AG09309 (cell line): ENCODE measurements around the gene CDK6.

Source experiments
- DNase-seq: peaks from one replicate; pipeline ENCODE4 v3.0.0-alpha.2; 2010; ENCODE audit warnings: low read depth
- H3K4me3 ChIP-seq: 2 replicates; pipeline ENCODE4 v1.5.1; 2011; ENCODE audit warnings: mild to moderate bottlenecking, low read depth, low read length, moderate library complexity; ENCODE audit not compliant: control insufficient read depth
- TF ChIP-seq, protein P1 (sequence below): IDR thresholded peaks from 2 replicates; pipeline ENCODE4 v1.5.1; 2011; ENCODE audit warnings: mild to moderate bottlenecking, low read depth, low read length, inconsistent platforms; ENCODE audit not compliant: insufficient read depth, control insufficient read depth; ENCODE audit errors: missing control alignments

CDK6 gene

DNA sequence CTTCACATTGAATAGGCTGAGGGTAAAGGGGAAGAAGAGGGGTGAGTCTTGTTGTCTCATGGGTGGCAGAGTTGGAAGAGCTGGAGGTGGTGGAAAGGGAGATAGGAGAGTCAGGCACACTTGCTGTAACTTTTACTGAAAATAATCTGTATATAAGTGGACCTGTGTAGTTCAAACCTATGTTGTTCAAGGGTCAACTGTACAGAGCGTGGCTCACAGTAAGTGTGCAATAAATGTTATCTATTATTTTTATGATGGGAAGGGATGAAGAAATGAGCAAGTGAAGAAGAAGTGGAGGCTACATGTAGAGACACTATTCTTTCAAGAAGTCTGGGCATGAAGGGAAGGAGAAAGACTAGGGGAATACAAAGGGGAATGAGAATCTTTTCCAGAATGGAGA lies 174.7 kb downstream of the CDK6 start:
- no peak for DNase-seq
- no peak overlapping the region for H3K4me3 ChIP-seq
- TF ChIP-seq, protein P1, sequence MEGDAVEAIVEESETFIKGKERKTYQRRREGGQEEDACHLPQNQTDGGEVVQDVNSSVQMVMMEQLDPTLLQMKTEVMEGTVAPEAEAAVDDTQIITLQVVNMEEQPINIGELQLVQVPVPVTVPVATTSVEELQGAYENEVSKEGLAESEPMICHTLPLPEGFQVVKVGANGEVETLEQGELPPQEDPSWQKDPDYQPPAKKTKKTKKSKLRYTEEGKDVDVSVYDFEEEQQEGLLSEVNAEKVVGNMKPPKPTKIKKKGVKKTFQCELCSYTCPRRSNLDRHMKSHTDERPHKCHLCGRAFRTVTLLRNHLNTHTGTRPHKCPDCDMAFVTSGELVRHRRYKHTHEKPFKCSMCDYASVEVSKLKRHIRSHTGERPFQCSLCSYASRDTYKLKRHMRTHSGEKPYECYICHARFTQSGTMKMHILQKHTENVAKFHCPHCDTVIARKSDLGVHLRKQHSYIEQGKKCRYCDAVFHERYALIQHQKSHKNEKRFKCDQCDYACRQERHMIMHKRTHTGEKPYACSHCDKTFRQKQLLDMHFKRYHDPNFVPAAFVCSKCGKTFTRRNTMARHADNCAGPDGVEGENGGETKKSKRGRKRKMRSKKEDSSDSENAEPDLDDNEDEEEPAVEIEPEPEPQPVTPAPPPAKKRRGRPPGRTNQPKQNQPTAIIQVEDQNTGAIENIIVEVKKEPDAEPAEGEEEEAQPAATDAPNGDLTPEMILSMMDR: no peak

DNA sequence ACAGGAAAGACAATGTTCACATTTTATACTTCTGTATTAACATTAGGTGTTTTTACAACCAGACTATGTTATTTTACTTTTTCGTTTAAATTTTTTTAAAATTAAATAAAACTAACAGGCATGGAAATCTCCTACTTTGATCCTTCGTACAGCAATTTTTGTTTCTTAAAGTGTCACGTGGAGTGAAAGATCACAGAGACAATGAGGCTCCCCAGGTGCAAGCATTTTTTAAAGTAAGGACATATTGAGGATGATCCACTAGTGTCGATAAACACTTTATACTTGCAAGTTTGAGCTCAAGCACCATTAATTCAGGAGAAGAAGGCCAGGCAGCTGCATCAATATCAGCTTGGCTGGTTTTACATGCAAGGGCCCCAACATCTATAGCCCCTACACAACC lies 177.7 kb downstream of the CDK6 start:
- no peak overlapping the region for H3K4me3 ChIP-seq
- no peak for DNase-seq
- TF ChIP-seq, protein P1: no peak

DNA sequence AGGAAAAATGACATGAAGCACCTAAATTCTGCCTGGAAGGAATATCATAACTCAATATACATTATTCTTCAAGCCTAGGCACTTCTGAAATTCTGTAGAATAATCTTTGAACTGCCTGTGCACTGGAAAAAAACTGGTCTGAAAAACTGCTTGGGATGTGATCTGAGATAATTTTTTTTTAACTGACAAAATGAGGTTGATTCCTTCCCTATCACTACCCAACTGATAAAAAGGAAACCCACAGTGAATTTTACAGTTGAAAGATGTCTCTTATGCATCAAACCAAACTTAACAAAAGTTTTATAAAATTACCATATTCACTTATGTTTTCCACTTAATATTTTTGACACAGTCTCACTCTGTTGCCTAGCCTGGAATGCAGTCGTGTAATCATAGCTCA lies 179.0 kb downstream of the CDK6 start:
- no peak overlapping the region for H3K4me3 ChIP-seq
- DNase-seq: no peak
- TF ChIP-seq, protein P1: no peak

DNA sequence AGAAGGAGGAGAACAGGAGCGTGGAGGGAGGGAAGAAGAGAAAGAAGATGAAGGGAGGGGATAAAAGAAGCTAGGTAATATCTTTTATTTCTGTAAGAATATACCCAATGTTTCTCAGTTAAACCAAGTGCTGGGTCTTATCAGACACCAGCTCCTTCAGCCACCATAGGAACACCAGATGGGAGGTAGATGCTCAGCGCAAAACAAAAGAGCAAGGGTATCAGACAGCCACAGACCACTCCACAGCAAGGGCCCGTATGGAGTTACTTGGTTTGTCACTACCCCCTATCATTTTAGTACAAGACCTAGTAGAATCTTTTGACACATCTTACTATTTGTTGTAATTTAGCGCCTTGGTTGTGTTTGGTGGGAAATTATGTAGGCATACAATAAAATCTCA lies 180.3 kb downstream of the CDK6 start:
- TF ChIP-seq, protein P1: no peak
- DNase-seq: no peak
- no peak overlapping the region for H3K4me3 ChIP-seq

DNA sequence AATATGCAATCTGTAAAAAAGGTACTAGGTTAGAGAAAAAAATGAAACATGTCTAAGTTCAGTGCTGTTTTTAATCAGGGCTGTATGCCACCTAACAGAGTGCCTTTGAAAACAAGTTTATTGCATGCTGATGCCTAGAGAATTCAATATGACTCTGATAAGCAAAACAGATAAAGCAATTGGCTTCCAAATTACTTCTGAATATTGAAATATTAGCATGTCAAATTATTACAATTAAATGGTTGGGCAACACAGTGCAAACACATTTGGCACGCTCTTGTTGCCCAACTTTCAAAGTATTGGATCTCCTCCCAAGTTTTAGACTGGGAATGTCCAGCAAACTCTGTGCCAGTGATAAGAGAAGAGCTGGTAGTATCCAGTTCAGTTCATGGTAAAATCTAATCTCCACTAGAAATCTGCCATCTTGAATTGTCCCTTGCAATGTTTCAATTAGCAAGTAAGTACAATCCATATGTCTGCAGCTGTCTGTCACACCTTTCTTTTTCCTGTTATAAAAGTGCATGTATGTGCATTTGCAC lies 181.0 kb downstream of the CDK6 start:
- TF ChIP-seq, protein P1: no peak

DNA sequence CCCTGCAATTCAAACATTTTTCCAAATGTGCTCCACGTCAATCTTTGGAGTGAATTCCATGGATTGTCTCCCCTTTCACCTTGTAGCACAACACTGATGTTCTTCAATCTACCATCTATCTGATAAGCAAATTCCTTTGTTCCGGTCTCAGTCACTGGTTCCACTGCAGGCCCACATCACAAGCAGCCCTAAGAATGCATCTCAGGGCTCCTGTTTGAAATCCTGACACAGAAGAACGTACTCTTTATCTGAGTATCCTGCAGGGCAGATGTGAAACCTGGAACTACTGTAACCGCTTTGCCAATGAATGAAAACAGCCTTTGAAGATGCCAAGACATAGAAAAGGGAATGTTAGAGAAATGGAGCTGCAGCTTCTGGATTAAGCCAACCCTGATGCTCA lies 183.2 kb downstream of the CDK6 start:
- no peak for DNase-seq
- no peak overlapping the region for H3K4me3 ChIP-seq

More for the DNA sequence above, 181.0 kb downstream of the CDK6 start:
- H3K4me3 ChIP-seq: no peak overlapping the region
- no peak for DNase-seq

More for the DNA sequence above, 183.2 kb downstream of the CDK6 start:
- TF ChIP-seq, protein P1: no peak
